WTC11 (cell line): ENCODE results near the gene PPM1E. TPM values are rescaled to one million over a fixed set of nuclear protein-coding genes. Genes with fewer than 3 reads are reported as not detected.
A peak's percentile ranks its signal among the peaks of the same experiment; 100 is the strongest.

ENCODE experiments used
- ATAC-seq: fragments of 200-7000 bp; cut with Tn5 transposase; 2 replicates; pipeline ENCODE4 v1.10.0; 2021; ENCODE audit warnings: mild to moderate bottlenecking, moderate library complexity
- CTCF ChIA-PET: fragments of 300-600 bp; sonication (Branson Sonifier 250); formaldehyde crosslinking; loops from one replicate; lab custom pipeline; 2021; ENCODE audit warnings: antibody characterized with exemption; lab: Charles Lee
- POLR2A ChIA-PET: fragments of 350-600 bp; sonication (Branson Sonifier 250); formaldehyde crosslinking; loops from one replicate; lab custom pipeline; 2021; ENCODE audit warnings: antibody characterized with exemption; lab: Charles Lee
- DNase-seq: peaks from one replicate; pipeline ENCODE4 v3.0.0; 2021; ENCODE audit warnings: low spot score
- H3K27ac Mint-ChIP-seq: 2 replicates; pipeline ENCODE4 v1.8.0; 2021; ENCODE audit warnings: mixed read lengths
- H3K27me3 Mint-ChIP-seq: 2 replicates; pipeline ENCODE4 v1.8.0; 2021; ENCODE audit warnings: low read depth, mild to moderate bottlenecking, moderate library complexity, mixed read lengths
- H3K36me3 Mint-ChIP-seq: 2 replicates; pipeline ENCODE4 v1.8.0; 2021; ENCODE audit warnings: mixed read lengths
- H3K4me1 Mint-ChIP-seq: 2 replicates; pipeline ENCODE4 v1.8.0; 2022; ENCODE audit warnings: mixed read lengths
- H3K4me3 Mint-ChIP-seq: 2 replicates; pipeline ENCODE4 v1.8.0; 2021; ENCODE audit warnings: mild to moderate bottlenecking, moderate library complexity, mixed read lengths
- H3K9me3 Mint-ChIP-seq: 2 replicates; pipeline ENCODE4 v1.8.0; 2021; ENCODE audit warnings: mixed read lengths
- EMX1 ChIP-seq: fragments of 250-450 bp; sonication (Bioruptor Pico); IDR thresholded peaks from 2 replicates; pipeline ENCODE4 v1.8.0; 2021; ENCODE audit warnings: mild to moderate bottlenecking
- GTF2I ChIP-seq: fragments of 250-450 bp; sonication (Bioruptor Pico); conservative IDR thresholded peaks from 2 replicates; pipeline ENCODE4 v1.4.0; 2021; ENCODE audit warnings: mild to moderate bottlenecking
- IRF2 ChIP-seq: sonication (generic); formaldehyde crosslinking; IDR thresholded peaks from 2 replicates; pipeline ENCODE4 v1.8.0; 2022; ENCODE audit warnings: low read depth, missing genetic modification reagents, borderline replicate concordance
- JAZF1 ChIP-seq: fragments of 250-450 bp; sonication (Bioruptor Pico); IDR thresholded peaks from 2 replicates; pipeline ENCODE4 v1.9.0; 2021; ENCODE audit warnings: moderate library complexity, mild to moderate bottlenecking, inconsistent platforms
- MXD4 ChIP-seq: fragments of 250-450 bp; sonication (Bioruptor Pico); IDR thresholded peaks from 2 replicates; pipeline ENCODE4 v1.8.0; 2021; ENCODE audit warnings: mild to moderate bottlenecking, moderate library complexity, borderline replicate concordance
- NFATC4 ChIP-seq: fragments of 250-450 bp; sonication (Bioruptor Pico); IDR thresholded peaks from 2 replicates; pipeline ENCODE4 v1.9.0; 2021; ENCODE audit warnings: mild to moderate bottlenecking
- RORB ChIP-seq: fragments of 250-450 bp; sonication (Bioruptor Pico); IDR thresholded peaks from 2 replicates; pipeline ENCODE4 v1.9.0; 2021; ENCODE audit warnings: mild to moderate bottlenecking
- SMAD3 ChIP-seq: sonication (generic); formaldehyde crosslinking; IDR thresholded peaks from 2 replicates; pipeline ENCODE4 v1.8.0; 2022; ENCODE audit warnings: missing genetic modification reagents, mild to moderate bottlenecking, borderline replicate concordance
- SMAD4 ChIP-seq: sonication (generic); formaldehyde crosslinking; IDR thresholded peaks from 2 replicates; pipeline ENCODE4 v1.8.0; 2022; ENCODE audit warnings: mild to moderate bottlenecking, missing genetic modification reagents
- TCF7 ChIP-seq: sonication (generic); formaldehyde crosslinking; IDR thresholded peaks from 2 replicates; pipeline ENCODE4 v1.8.0; 2022; ENCODE audit warnings: mild to moderate bottlenecking, low read depth, missing genetic modification reagents, moderate library complexity
- ZNF263 ChIP-seq: sonication (generic); formaldehyde crosslinking; IDR thresholded peaks from 2 replicates; pipeline ENCODE4 v1.8.1; 2022; ENCODE audit warnings: low read depth, mild to moderate bottlenecking, moderate library complexity, missing genetic modification reagents
- ZNF396 ChIP-seq: fragments of 250-450 bp; sonication (Bioruptor Pico); IDR thresholded peaks from 2 replicates; pipeline ENCODE4 v1.8.0; 2021; ENCODE audit warnings: mild to moderate bottlenecking, moderate library complexity, borderline replicate concordance
- ZNF416 ChIP-seq: fragments of 250-450 bp; sonication (Bioruptor Pico); IDR thresholded peaks from 2 replicates; pipeline ENCODE4 v1.9.0; 2021; ENCODE audit warnings: mild to moderate bottlenecking, inconsistent platforms
- ZNF423 ChIP-seq: fragments of 250-450 bp; sonication (Bioruptor Pico); IDR thresholded peaks from 2 replicates; pipeline ENCODE4 v2.1.2; 2022; ENCODE audit warnings: mild to moderate bottlenecking, moderate library complexity
- total RNA-seq: library from RNA; stranded (reverse); gene quantifications from 3 replicates; pipeline ENCODE4 v1.2.3, GENCODE V29; 2021
- TF ChIP-seq, protein P1 (sequence below): fragments of 250-450 bp; sonication (Bioruptor Pico); IDR thresholded peaks from 2 replicates; pipeline ENCODE4 v1.9.0; 2021; ENCODE audit warnings: mild to moderate bottlenecking, borderline replicate concordance
- TF ChIP-seq, protein P2 (sequence below): sonication (generic); formaldehyde crosslinking; IDR thresholded peaks from 2 replicates; pipeline ENCODE4 v1.8.1; 2022; ENCODE audit warnings: mild to moderate bottlenecking, moderate library complexity, missing genetic modification reagents
- TF ChIP-seq, protein P3 (sequence below): fragments of 250-450 bp; sonication (Bioruptor Pico); IDR thresholded peaks from 2 replicates; pipeline ENCODE4 v1.8.0; 2021; ENCODE audit warnings: mild to moderate bottlenecking
- TF ChIP-seq, protein P4 (sequence below): sonication (generic); formaldehyde crosslinking; IDR thresholded peaks from 2 replicates; pipeline ENCODE4 v1.8.0; 2023; ENCODE audit warnings: missing genetic modification reagents
- TF ChIP-seq, protein P5 (sequence below): fragments of 250-450 bp; sonication (Bioruptor Pico); IDR thresholded peaks from 2 replicates; pipeline ENCODE4 v2.1.2; 2022; ENCODE audit warnings: mild to moderate bottlenecking, moderate library complexity
- TF ChIP-seq, protein P6 (sequence below): fragments of 200-600 bp; IDR thresholded peaks from 2 replicates; pipeline ENCODE4 v1.8.0; 2022; ENCODE audit warnings: antibody characterized with exemption
- TF ChIP-seq, protein P7 (sequence below): sonication (generic); formaldehyde crosslinking; IDR thresholded peaks from 2 replicates; pipeline ENCODE4 v1.8.1; 2022; ENCODE audit warnings: mild to moderate bottlenecking, missing genetic modification reagents, moderate library complexity, borderline replicate concordance

The PPM1E gene
- total RNA-seq, 1 experiment from 2014 or later, result 8.1 TPM

DNA sequence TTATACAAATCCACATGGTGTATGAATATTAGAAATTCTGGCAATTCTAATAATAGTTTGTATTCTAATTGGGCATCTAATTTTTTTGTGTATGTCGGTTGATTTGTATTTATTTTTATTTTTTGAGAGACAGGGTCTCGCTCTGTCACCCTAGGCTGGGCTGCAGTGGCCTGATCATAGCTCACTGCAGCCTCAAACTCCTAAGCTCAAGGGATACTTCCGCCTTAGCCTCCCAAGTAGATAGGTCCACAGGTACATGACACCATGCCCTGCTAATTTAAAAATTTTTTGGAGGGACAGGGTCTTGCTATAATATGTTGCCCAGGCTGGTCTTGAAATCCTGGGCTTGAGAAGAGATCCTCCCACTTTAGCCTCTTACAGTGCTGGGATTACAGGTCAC, 246.5 kb downstream of the PPM1E start (continued):
- TF ChIP-seq, protein P1, sequence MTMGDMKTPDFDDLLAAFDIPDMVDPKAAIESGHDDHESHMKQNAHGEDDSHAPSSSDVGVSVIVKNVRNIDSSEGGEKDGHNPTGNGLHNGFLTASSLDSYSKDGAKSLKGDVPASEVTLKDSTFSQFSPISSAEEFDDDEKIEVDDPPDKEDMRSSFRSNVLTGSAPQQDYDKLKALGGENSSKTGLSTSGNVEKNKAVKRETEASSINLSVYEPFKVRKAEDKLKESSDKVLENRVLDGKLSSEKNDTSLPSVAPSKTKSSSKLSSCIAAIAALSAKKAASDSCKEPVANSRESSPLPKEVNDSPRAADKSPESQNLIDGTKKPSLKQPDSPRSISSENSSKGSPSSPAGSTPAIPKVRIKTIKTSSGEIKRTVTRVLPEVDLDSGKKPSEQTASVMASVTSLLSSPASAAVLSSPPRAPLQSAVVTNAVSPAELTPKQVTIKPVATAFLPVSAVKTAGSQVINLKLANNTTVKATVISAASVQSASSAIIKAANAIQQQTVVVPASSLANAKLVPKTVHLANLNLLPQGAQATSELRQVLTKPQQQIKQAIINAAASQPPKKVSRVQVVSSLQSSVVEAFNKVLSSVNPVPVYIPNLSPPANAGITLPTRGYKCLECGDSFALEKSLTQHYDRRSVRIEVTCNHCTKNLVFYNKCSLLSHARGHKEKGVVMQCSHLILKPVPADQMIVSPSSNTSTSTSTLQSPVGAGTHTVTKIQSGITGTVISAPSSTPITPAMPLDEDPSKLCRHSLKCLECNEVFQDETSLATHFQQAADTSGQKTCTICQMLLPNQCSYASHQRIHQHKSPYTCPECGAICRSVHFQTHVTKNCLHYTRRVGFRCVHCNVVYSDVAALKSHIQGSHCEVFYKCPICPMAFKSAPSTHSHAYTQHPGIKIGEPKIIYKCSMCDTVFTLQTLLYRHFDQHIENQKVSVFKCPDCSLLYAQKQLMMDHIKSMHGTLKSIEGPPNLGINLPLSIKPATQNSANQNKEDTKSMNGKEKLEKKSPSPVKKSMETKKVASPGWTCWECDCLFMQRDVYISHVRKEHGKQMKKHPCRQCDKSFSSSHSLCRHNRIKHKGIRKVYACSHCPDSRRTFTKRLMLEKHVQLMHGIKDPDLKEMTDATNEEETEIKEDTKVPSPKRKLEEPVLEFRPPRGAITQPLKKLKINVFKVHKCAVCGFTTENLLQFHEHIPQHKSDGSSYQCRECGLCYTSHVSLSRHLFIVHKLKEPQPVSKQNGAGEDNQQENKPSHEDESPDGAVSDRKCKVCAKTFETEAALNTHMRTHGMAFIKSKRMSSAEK (CRISPR knock-in tag), result no peak
- no peak for TF ChIP-seq ZNF263 (CRISPR knock-in tag)
- TF ChIP-seq GTF2I, result no peak
- TF ChIP-seq, protein P2, sequence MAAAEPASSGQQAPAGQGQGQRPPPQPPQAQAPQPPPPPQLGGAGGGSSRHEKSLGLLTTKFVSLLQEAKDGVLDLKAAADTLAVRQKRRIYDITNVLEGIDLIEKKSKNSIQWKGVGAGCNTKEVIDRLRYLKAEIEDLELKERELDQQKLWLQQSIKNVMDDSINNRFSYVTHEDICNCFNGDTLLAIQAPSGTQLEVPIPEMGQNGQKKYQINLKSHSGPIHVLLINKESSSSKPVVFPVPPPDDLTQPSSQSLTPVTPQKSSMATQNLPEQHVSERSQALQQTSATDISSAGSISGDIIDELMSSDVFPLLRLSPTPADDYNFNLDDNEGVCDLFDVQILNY (CRISPR knock-in tag), result no peak
- no peak for TF ChIP-seq ZNF416

DNA sequence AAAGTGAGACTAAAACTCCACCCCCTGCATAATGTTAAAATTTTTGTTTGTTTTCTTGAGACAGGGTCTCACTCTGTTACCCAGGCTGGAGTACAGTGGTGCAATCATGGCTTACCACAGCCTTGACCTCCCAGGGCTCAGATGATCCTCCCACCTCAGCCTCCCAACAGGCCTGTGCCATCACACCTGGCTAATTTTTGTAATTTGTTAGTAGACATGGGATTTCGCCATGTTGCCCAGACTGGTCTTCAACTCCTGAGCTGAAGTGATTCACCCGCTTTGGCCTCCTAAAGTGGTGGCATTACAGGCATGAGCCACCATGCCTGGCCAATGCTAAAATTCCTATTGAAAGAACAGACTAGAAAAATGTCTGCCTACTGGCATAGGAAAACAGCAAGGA, 247.2 kb downstream of the PPM1E start:
- ChIA-PET POLR2A (no interaction called here), CTCF (interaction anchor here (4.2 kb wide), 1 partner anchor 292 kb away, joined by 39 read pairs; no protein-coding TSS in a partner anchor)
- Mint-ChIP-seq H3K4me1 (peaks cover 6% of the 10 kb centered on the region), H3K27ac (0 out of 2 replicates have a peak overlapping the region, but pooled peaks have one; percentile 70), H3K27me3 (no peaks in the 10 kb centered on the region), H3K36me3 (peaks cover 30% of the 10 kb centered on the region), H3K9me3 (no peaks in the 10 kb centered on the region), H3K4me3 (no peak overlapping the region)
- TF ChIP-seq MXD4 (CRISPR knock-in tag), result no peak
- no peak for TF ChIP-seq TCF7 (CRISPR knock-in tag)
- TF ChIP-seq JAZF1 (CRISPR knock-in tag), result no peak
- TF ChIP-seq SMAD3 (CRISPR knock-in tag), result no peak
- TF ChIP-seq IRF2 (CRISPR knock-in tag), result no peak
- TF ChIP-seq, protein P3, sequence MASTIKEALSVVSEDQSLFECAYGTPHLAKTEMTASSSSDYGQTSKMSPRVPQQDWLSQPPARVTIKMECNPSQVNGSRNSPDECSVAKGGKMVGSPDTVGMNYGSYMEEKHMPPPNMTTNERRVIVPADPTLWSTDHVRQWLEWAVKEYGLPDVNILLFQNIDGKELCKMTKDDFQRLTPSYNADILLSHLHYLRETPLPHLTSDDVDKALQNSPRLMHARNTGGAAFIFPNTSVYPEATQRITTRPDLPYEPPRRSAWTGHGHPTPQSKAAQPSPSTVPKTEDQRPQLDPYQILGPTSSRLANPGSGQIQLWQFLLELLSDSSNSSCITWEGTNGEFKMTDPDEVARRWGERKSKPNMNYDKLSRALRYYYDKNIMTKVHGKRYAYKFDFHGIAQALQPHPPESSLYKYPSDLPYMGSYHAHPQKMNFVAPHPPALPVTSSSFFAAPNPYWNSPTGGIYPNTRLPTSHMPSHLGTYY (CRISPR knock-in tag), result no peak
- no peak for TF ChIP-seq EMX1 (CRISPR knock-in tag)
- TF ChIP-seq SMAD4 (CRISPR knock-in tag), result no peak
- TF ChIP-seq NFATC4, result no peak
- ATAC-seq, result no peak
- no peak for DNase-seq

DNA sequence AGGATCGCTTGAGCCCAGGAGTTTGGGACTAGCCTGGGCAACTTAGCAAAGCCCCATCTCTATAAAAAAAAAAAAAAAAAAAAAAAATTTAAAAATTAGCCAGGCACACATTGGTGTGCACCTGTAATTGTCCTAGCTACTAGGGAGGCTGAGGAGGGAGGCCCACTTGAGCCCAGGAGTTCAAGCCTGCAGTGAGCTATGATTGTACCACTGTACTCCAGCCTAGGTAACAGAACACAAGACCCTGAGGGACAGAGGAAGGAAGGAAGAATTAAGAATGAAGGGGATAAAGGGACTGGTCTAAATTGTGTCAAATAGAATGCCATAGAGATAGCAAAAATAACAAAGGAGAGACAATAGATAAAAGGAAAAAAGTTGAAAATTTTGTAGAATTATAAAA, 248.2 kb downstream of the PPM1E start:
- no peak for ATAC-seq
- H3K27ac Mint-ChIP-seq, result no peak overlapping the region
- H3K4me1 Mint-ChIP-seq, result peaks cover 6% of the 10 kb centered on the region
- H3K27me3 Mint-ChIP-seq, result no peaks in the 10 kb centered on the region
- ChIA-PET POLR2A (interaction anchor here (0.6 to 0.7 kb wide), 2 partner anchors 279 to 463 kb away, joined by 5 read pairs; no protein-coding TSS in a partner anchor), CTCF (interaction anchor here (4.2 kb wide), 1 partner anchor 293 kb away, joined by 39 read pairs; no protein-coding TSS in a partner anchor)
- H3K4me3 Mint-ChIP-seq, result no peak overlapping the region
- DNase-seq, result no peak
- H3K36me3 Mint-ChIP-seq, result peaks cover 20% of the 10 kb centered on the region
- no peaks in the 10 kb centered on the region for H3K9me3 Mint-ChIP-seq
- no peak for TF ChIP-seq ZNF423 (CRISPR knock-in tag)
- TF ChIP-seq, protein P4, sequence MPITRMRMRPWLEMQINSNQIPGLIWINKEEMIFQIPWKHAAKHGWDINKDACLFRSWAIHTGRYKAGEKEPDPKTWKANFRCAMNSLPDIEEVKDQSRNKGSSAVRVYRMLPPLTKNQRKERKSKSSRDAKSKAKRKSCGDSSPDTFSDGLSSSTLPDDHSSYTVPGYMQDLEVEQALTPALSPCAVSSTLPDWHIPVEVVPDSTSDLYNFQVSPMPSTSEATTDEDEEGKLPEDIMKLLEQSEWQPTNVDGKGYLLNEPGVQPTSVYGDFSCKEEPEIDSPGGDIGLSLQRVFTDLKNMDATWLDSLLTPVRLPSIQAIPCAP, result no peak
- TF ChIP-seq, protein P5, sequence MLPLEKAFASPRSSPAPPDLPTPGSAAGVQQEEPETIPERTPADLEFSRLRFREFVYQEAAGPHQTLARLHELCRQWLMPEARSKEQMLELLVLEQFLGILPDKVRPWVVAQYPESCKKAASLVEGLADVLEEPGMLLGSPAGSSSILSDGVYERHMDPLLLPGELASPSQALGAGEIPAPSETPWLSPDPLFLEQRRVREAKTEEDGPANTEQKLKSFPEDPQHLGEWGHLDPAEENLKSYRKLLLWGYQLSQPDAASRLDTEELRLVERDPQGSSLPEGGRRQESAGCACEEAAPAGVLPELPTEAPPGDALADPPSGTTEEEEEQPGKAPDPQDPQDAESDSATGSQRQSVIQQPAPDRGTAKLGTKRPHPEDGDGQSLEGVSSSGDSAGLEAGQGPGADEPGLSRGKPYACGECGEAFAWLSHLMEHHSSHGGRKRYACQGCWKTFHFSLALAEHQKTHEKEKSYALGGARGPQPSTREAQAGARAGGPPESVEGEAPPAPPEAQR (CRISPR knock-in tag), result no peak
- TF ChIP-seq, protein P6, sequence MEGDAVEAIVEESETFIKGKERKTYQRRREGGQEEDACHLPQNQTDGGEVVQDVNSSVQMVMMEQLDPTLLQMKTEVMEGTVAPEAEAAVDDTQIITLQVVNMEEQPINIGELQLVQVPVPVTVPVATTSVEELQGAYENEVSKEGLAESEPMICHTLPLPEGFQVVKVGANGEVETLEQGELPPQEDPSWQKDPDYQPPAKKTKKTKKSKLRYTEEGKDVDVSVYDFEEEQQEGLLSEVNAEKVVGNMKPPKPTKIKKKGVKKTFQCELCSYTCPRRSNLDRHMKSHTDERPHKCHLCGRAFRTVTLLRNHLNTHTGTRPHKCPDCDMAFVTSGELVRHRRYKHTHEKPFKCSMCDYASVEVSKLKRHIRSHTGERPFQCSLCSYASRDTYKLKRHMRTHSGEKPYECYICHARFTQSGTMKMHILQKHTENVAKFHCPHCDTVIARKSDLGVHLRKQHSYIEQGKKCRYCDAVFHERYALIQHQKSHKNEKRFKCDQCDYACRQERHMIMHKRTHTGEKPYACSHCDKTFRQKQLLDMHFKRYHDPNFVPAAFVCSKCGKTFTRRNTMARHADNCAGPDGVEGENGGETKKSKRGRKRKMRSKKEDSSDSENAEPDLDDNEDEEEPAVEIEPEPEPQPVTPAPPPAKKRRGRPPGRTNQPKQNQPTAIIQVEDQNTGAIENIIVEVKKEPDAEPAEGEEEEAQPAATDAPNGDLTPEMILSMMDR, result no peak
- TF ChIP-seq IRF2 (CRISPR knock-in tag), result no peak
- TF ChIP-seq, protein P3 (CRISPR knock-in tag), result no peak
- TF ChIP-seq RORB (CRISPR knock-in tag), result no peak
- no peak for TF ChIP-seq SMAD3 (CRISPR knock-in tag)
- TF ChIP-seq, protein P7, sequence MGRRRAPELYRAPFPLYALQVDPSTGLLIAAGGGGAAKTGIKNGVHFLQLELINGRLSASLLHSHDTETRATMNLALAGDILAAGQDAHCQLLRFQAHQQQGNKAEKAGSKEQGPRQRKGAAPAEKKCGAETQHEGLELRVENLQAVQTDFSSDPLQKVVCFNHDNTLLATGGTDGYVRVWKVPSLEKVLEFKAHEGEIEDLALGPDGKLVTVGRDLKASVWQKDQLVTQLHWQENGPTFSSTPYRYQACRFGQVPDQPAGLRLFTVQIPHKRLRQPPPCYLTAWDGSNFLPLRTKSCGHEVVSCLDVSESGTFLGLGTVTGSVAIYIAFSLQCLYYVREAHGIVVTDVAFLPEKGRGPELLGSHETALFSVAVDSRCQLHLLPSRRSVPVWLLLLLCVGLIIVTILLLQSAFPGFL, result no peak
- no peak for TF ChIP-seq ZNF396 (CRISPR knock-in tag)
